SW480 (cell line): Measurements from ENCODE around the gene ABHD17C.
A peak's percentile ranks its signal among the peaks of the same experiment; 100 is the strongest.

Experiments used
- DNase-seq: peaks from one replicate; pipeline ENCODE4 v3.0.0-alpha.2; 2016; ENCODE audit warnings: low spot score

Gene ABHD17C

GRCh38 chr15:80787316-80787715 is 92.2 kb downstream of the ABHD17C start:
- no peak for DNase-seq

GRCh38 chr15:80788536-80788935 is 93.4 kb downstream of the ABHD17C start:
- no peak for DNase-seq

GRCh38 chr15:80789296-80789695 is 94.2 kb downstream of the ABHD17C start:
- DNase-seq, result peak; percentile 43

- DNase-seq, result no peak
These were observed 94.7 kb downstream of the ABHD17C start for GRCh38 chr15:80789796-80790195.

GRCh38 chr15:80790236-80790635 is 95.1 kb downstream of the ABHD17C start:
- DNase-seq, result no peak

GRCh38 chr15:80791004-80791403 is 95.9 kb downstream of the ABHD17C start:
- DNase-seq, result no peak

- no peak for DNase-seq
These were observed 101.3 kb downstream of the ABHD17C start for GRCh38 chr15:80796407-80796806.

GRCh38 chr15:80798911-80799310 is 103.8 kb downstream of the ABHD17C start:
- DNase-seq, result no peak

GRCh38 chr15:80800067-80800466 is 105.0 kb downstream of the ABHD17C start:
- DNase-seq, result peak; percentile 40

GRCh38 chr15:80801891-80802680 is 107.0 kb downstream of the ABHD17C start:
- DNase-seq, result peak; percentile 74

- DNase-seq, result no peak
These were observed 108.7 kb downstream of the ABHD17C start for GRCh38 chr15:80803580-80804525.

- DNase-seq, result peak; percentile 91
These were observed 109.9 kb downstream of the ABHD17C start for GRCh38 chr15:80804970-80805495.
